H54 (cell line): Measurements from ENCODE around the gene PSMG3.

Source experiments
- DNase-seq: peaks from one replicate; pipeline ENCODE4 v3.0.0; 2011; ENCODE audit warnings: low spot score, mixed read lengths; ENCODE audit not compliant: insufficient read length
- FAIRE-seq: peaks from 3 replicates; lab custom pipeline; 2011; peaks lifted over from hg19 to GRCh38; lab: Jason Lieb, UNC
- POLR2A ChIP-seq: IDR thresholded peaks from 2 replicates; pipeline ENCODE4 v1.6.1; 2011; ENCODE audit warnings: low read depth, mild to moderate bottlenecking, low read length

Gene PSMG3

GRCh38 chr7:1554333-1555045 is 15.3 kb downstream of the PSMG3 start:
- no peak for TF ChIP-seq POLR2A
- no peak for FAIRE-seq
- no peak for DNase-seq

- DNase-seq (no peak), FAIRE-seq (no peak)
- no peak for TF ChIP-seq POLR2A
Measured at GRCh38 chr7:1553512-1554210, 16.2 kb downstream of the PSMG3 start.

- TF ChIP-seq POLR2A, result no peak
- FAIRE-seq (no peak), DNase-seq (no peak)
Measured at GRCh38 chr7:1552200-1552599, 17.6 kb downstream of the PSMG3 start.

- FAIRE-seq (no peak), DNase-seq (no peak)
- no peak for TF ChIP-seq POLR2A
Measured at GRCh38 chr7:1550846-1551155, 19.0 kb downstream of the PSMG3 start.

- no peak for FAIRE-seq
- no peak for DNase-seq
- TF ChIP-seq POLR2A, result no peak
Measured at GRCh38 chr7:1550005-1550845, 19.6 kb downstream of the PSMG3 start.

- FAIRE-seq (no peak), DNase-seq (no peak)
- no peak for TF ChIP-seq POLR2A
Measured at GRCh38 chr7:1549357-1550004, 20.4 kb downstream of the PSMG3 start.

- no peak for TF ChIP-seq POLR2A
- FAIRE-seq, result no peak
- no peak for DNase-seq
Measured at GRCh38 chr7:1548944-1549343, 20.9 kb downstream of the PSMG3 start.

- DNase-seq (no peak), FAIRE-seq (no peak)
- no peak for TF ChIP-seq POLR2A
Measured at GRCh38 chr7:1548438-1548831, 21.4 kb downstream of the PSMG3 start.

GRCh38 chr7:1547777-1548437 is 21.9 kb downstream of the PSMG3 start:
- TF ChIP-seq POLR2A, result no peak
- no peak for DNase-seq
- FAIRE-seq, result no peak

GRCh38 chr7:1546909-1547776 is 22.7 kb downstream of the PSMG3 start:
- FAIRE-seq (no peak), DNase-seq (no peak)
- TF ChIP-seq POLR2A, result no peak

GRCh38 chr7:1546274-1546908 is 23.4 kb downstream of the PSMG3 start:
- DNase-seq, result no peak
- TF ChIP-seq POLR2A, result no peak
- no peak for FAIRE-seq
